Stimulated activated naive CD8-positive, alpha-beta T cell treated with anti-CD3 and anti-CD28 coated beads, Interleukin-15, Interleukin-2, amounts not matched to agents 100 U/mL and 50 U/mL, for 24 hours (primary cell): Measurements from ENCODE around the gene MAD1L1.

Experiments used
- ATAC-seq: fragments of 150-1000 bp; cut with Tn5 transposase; one replicate; pipeline ENCODE4 v1.10.0; 2021
- DNase-seq: peaks from one replicate; pipeline ENCODE4 v3.0.0; 2021

MAD1L1 gene

DNA sequence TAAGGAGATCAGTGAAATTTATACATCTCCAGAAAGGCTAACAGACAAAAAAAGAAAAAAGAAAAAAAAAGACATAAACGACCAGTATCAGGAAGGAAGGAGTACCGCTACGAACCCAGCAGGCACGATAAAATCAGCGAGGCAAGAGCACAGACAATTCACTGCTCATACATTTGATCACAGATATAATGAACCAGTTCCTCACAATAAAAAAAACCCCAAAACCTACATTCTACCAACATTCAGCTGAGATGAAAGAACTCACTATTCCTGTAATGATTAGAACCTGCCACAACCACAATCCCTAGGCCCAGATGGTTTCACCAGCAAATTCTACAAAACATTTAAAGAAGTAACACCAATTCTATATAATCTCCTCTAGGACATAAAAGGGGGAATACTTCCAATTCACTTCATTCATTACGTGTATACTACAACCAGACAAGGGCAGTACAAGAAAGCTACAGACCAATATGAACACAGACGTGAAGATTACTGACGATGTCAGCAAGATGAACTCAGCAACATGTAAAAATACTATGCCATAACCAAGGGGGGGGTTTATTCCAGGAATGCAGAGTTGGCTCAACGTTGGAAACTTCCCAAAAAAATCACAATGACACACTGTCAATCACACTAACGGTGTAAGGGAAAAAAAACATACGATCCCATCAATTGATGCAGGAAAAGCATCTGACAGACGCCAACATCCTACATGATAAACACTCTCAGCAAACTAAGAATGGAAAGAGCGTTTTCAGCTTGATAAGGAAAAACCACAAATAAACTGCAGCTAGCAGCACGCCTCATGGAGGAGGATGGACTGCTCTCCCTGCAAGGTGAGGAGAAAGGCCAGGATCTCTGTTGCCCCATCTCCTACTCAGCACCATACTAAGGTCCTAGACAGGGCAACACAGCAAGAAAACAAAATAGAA lies 306.5 kb downstream of the MAD1L1 start:
- no peak for DNase-seq
- peak; percentile 71 for ATAC-seq

GRCh38 chr7:1925349-1925748 lies 307.4 kb downstream of the MAD1L1 start:
- ATAC-seq = no peak
- peak; percentile 25 for DNase-seq

DNA sequence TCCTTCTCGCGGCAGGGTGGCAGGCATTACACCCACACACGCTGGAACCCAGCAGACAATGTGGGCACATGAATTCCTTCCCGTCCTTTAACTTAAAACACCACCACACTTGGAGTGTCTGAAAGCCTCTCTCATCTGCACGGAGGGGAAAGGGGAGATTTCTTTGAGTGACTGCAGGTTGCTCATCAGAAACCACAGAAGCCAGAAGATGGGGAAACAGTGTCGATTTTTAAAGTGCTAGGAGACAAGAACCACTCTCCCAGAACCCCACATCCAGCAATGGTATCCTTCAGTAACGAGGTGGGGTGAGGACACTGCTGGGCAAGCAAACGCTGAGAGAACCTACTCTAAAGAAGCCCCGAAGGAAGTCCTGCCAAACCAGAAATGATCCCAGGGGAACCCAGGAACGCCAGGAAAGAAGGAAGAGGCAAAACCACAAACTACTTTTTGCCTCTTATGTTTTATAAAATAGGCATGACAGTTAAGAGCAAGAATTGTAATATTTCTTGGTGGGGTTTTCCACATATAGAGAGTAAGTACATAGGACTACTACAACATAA lies 308.4 kb downstream of the MAD1L1 start:
- ATAC-seq (peak; percentile 53), DNase-seq (peak; percentile 24)

- no peak for ATAC-seq
- DNase-seq = no peak
Measured at GRCh38 chr7:1923409-1924257, 309.1 kb downstream of the MAD1L1 start.

GRCh38 chr7:1922870-1923236 lies 309.9 kb downstream of the MAD1L1 start:
- no peak for DNase-seq
- ATAC-seq = no peak

GRCh38 chr7:1922071-1922869 lies 310.5 kb downstream of the MAD1L1 start:
- peak; percentile 48 for DNase-seq
- ATAC-seq = no peak

GRCh38 chr7:1920881-1921280 lies 311.9 kb downstream of the MAD1L1 start:
- no peak for ATAC-seq
- DNase-seq = no peak

DNA sequence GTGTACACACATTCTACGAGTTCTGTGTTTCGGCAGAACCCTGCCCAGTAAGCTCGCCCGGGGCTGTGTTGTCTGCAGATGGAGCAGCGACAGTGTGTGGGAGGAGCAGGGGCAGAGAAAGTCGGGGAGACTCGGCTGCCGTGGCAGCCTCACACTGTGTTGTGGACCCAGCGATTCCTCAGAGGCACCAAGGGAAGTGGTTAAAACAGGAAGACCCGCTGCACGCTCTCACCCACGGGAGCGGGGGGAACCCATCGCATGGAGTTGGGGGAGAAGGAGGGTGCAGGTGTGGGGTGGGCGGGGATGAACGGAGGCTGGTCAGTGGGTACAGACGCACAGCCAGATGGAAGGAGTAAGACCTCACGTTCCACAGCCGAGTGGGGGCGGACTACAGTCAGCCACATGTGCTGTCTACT lies 312.5 kb downstream of the MAD1L1 start:
- peak; percentile 50 for ATAC-seq

GRCh38 chr7:1919539-1920265 lies 313.0 kb downstream of the MAD1L1 start:
- ATAC-seq (no peak), DNase-seq (peak; percentile 19)

More for the DNA sequence above, 312.5 kb downstream of the MAD1L1 start:
- DNase-seq = peak; percentile 36

DNA sequence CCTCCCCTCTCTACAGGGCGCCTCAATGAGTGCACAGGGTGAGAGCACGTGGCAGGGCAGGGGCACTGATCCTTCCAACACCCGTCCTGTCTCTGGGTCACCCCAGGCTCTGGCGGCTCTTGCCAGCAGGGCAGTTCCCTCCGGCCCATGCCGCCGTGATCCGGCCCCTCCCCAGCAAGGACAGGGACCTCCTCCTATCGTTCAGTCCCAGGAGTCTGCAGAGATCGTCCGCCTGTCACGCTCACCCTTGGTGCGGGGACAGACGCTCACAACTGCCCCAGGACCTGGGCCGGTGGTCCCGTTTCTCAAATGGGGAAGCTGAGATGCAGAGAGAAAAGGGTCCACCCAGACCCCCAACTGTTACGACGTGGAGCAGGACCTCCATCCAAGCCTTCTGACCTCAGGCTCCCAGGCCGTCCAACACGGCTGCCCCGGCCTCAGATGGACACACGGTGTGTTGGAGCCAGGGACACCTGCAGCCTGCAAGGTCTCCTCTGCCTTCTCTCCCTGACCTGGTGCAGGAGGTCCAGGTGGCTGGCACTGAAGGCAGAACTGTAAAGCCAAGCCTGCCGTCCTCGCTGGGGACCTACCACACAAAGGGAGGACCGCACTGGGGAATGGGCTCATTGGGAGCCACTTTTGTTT lies 313.7 kb downstream of the MAD1L1 start:
- ATAC-seq (no peak), DNase-seq (no peak)

- no peak for DNase-seq
- no peak for ATAC-seq
Measured at GRCh38 chr7:1918063-1918645, 314.6 kb downstream of the MAD1L1 start.

GRCh38 chr7:1917221-1918062 lies 315.3 kb downstream of the MAD1L1 start:
- no peak for ATAC-seq
- DNase-seq = no peak

DNA sequence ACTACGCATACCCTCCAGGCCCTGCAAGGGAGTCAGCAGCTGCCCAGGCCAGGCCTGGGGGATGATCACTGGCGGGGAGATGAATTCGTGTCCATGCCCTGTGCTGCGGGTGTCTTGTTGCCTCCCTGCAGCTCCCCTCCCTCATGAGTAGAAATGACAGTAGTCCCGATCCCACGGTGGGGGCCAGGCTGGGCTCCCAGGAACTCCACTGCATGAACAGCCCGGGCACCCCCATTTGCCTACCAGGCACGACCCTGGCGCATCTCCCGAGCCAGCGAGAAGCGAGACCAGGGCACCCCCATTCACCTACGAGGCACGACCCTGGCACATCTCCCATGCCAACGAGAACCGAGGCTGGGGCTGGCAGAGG lies 316.2 kb downstream of the MAD1L1 start:
- ATAC-seq = no peak

DNA sequence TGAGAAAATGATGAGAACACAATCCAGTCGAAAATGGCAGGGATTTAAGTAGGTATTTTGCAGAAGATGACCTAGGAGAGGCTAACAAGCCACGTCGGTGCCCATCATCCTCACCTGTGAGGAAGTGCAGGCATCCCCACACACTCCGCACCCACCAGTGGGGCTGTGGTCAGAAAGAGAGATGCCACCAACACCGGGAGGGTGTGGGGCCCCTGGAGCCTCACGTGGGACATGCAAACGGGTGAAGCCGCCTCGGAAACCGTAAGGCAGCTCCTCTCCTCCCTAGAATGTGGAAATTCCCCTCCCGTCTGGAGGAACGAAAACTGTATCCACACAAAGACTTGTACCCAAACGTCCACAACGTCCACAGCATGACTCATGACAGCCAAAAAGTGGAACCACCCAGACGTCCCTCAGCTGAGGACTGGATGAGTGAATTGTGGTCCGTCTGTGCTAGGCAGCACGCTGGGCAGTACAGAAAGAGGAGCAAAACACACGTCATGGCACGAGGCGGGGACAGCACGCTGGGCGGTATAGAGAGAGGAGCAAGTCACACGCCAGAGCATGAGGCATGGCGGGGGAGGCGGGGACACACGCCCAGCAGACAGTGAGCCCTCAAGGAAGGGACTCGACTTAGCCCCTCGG lies 316.7 kb downstream of the MAD1L1 start:
- DNase-seq (no peak), ATAC-seq (no peak)

More for the DNA sequence above, 316.2 kb downstream of the MAD1L1 start:
- no peak for DNase-seq

DNA sequence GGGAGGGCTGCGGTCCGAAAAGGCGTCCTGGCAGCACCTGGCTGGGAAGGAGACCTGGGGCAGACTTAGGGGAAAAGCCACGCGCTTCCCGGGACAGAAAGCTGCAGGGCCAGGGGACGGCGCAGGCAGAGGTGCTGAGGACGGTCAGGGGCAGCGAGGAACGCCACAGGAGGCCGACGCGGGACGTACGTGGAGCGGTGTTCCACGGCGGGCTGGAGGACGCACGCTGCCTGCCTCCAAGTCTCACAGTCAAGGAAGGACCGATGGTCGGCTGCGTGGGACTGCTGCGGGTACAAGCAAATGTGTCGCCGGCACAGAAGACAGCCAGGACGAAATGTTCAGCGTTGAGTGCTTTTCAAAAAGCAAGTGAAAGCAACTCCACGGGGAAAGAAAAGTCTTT lies 317.4 kb downstream of the MAD1L1 start:
- ATAC-seq = no peak
- DNase-seq = no peak

DNA sequence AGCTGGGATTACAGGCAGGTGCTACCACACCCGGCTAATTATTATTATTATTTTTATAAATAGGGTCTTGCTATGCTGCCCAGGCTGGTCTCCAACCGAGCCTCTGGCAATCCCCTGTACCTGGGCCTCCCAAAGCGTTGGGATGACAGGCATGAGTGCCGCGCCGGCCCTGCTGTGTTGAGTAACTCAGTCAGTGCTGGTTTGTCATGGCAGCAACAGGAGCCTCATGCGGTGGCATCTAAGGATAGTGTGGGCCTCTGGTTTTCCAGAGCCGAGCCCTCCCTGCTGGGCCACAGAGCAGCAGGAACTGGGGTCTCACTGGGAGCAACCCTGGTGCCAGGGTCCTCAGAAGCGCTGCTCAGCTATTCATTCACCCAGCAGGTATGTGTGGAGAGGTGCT lies 318.0 kb downstream of the MAD1L1 start:
- ATAC-seq = no peak
- no peak for DNase-seq

- DNase-seq (no peak), ATAC-seq (no peak)
Measured at GRCh38 chr7:1914321-1914720, 318.4 kb downstream of the MAD1L1 start.

DNA sequence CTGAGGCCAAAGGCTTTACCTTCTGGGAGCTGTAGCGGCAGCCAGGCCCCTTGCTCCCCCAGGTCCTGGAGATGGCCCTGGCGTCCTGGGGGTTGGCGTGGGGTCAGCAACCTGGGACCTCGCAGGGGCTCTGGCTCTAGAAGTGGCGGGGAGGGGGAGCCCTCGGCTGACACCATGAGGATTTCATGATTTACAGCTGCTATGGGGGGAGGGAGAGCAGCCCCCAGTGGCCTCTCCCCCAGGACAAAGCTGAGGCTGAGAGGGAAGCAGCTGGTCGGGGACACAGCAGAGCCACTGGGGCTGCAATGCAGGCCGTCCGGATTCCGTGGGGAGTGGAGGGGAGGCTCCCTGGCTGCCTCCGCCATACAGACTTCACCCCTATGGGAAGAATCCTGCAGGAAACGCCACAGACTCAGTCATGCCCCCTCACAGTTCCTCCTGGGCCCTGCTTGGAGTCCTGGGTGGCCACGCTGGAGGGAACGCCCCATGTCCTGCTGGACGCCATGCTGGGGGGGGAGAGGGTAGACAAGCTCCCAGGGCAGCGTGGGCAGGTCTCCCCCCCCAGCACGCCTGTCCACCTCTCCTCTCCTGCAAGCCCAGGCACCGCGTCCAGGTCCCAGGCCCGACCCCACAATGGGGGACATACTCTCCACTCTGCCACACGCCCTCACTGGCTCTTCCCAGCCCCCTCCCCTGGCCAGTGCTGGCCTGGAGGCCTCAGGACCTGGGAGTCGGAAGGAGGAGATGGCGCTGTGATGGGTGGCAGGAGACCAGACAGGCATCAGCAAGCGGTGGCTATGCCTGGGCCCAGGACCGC lies 319.1 kb downstream of the MAD1L1 start:
- ATAC-seq (no peak), DNase-seq (no peak)
